Lower leg skin (tissue), 4 donors: Measurements from ENCODE around the gene LGI1. TPM values are rescaled to one million over a fixed set of nuclear protein-coding genes. Genes with fewer than 3 reads are reported as not detected.

Source experiments
- DNase-seq, 2 donors: peaks; one replicate each; pipeline ENCODE4 v3.0.0-alpha.2; 2019; ENCODE audit warnings: low spot score in 2 of 2
- H3K4me3 ChIP-seq: fragments of 200-600 bp; sonication (generic); 2 replicates; pipeline ENCODE4 v1.5.1; 2017; ENCODE audit warnings: mild to moderate bottlenecking, low read depth; ENCODE audit not compliant: poor library complexity, severe bottlenecking
- CTCF ChIP-seq, 3 donors: fragments of 450-650 bp; IDR thresholded peaks; one replicate each; pipeline ENCODE4 v1.5.1; 2016; ENCODE audit warnings: antibody characterized with exemption in 3 of 3, mild to moderate bottlenecking in 3 of 3, moderate library complexity in 2 of 3
- POLR2A ChIP-seq, 2 donors: fragments of 450-650 bp; IDR thresholded peaks; one replicate each; pipeline ENCODE4 v1.6.1; 2016 to 2017; ENCODE audit warnings: antibody characterized with exemption in 2 of 2, mild to moderate bottlenecking in 1 of 2, moderate library complexity in 1 of 2
- WGBS, 2 donors: methylation state at CpG; one replicate each; pipeline ENCODE4 v1.1.5; 2018; 5-methylcytosine and 5-hydroxymethylcytosine counted together
- intact Hi-C: fragments of 100-400 bp; cut with DNase I; formaldehyde crosslinking; loops from one replicate; pipeline ENCODE4 v1.15.0; 2023; ENCODE audit warnings: low total_unique reads
- total RNA-seq, 4 donors: library from RNA; depleted of rRNA; stranded (reverse); fragments of >200 nt; gene quantifications; one replicate each; pipeline ENCODE4 v1.1.0, GENCODE V29; 2016

Gene LGI1
- total RNA-seq, 4 donors from 2014 or later = 2.8 TPM; not detected in 3

GRCh38 chr10:93762979-93763391 lies 5.2 kb downstream of the LGI1 start:
- no peak overlapping the region for H3K4me3 ChIP-seq
- TF ChIP-seq CTCF (IDR thresholded peaks at IDR 0.05) (no peak), POLR2A (IDR thresholded peaks at IDR 0.05) (no peak)
- intact Hi-C loops = no loop called here
- WGBS, 2 donors = 47 to 52% methylated on average over 5 of the region's 5 CpGs
- no peak for DNase-seq

GRCh38 chr10:93766918-93767317 lies 9.2 kb downstream of the LGI1 start:
- intact Hi-C loops = no loop called here
- TF ChIP-seq POLR2A (IDR thresholded peaks at IDR 0.05) = no peak
- no peak for TF ChIP-seq CTCF (IDR thresholded peaks at IDR 0.05)
- 93 to 95% methylated on average over 2 of the region's 2 CpGs for WGBS, 2 donors

GRCh38 chr10:93767724-93768399 lies 10.1 kb downstream of the LGI1 start:
- no peak for DNase-seq
- no peak for TF ChIP-seq CTCF (IDR thresholded peaks at IDR 0.05)
- TF ChIP-seq POLR2A (IDR thresholded peaks at IDR 0.05) = no peak
- no peak overlapping the region for H3K4me3 ChIP-seq
- intact Hi-C loops = no loop called here
- 62% methylated on average over 5 of the region's 5 CpGs for WGBS, 2 donors

More at GRCh38 chr10:93766918-93767317, 9.2 kb downstream of the LGI1 start:
- no peak overlapping the region for H3K4me3 ChIP-seq
- no peak for DNase-seq

GRCh38 chr10:93768892-93769291 lies 11.2 kb downstream of the LGI1 start:
- TF ChIP-seq POLR2A (IDR thresholded peaks at IDR 0.05) (no peak), CTCF (IDR thresholded peaks at IDR 0.05) (no peak)
- DNase-seq = no peak
- intact Hi-C loops = no loop called here

GRCh38 chr10:93771354-93771753 lies 13.6 kb downstream of the LGI1 start:
- no peak for DNase-seq
- intact Hi-C loops = no loop called here
- no peak for TF ChIP-seq POLR2A (IDR thresholded peaks at IDR 0.05)
- no peak for TF ChIP-seq CTCF (IDR thresholded peaks at IDR 0.05)
- H3K4me3 ChIP-seq = no peak overlapping the region
- 70 to 73% methylated on average over 7 of the region's 7 CpGs for WGBS, 2 donors

More at GRCh38 chr10:93768892-93769291, 11.2 kb downstream of the LGI1 start:
- H3K4me3 ChIP-seq = no peak overlapping the region

- no peak for DNase-seq
- 69 to 72% methylated on average over 5 of the region's 5 CpGs for WGBS, 2 donors
- no peak for TF ChIP-seq CTCF (IDR thresholded peaks at IDR 0.05)
- TF ChIP-seq POLR2A (IDR thresholded peaks at IDR 0.05) = no peak
- intact Hi-C loops = no loop called here
- H3K4me3 ChIP-seq = no peak overlapping the region
Measured at GRCh38 chr10:93773120-93773519, 15.4 kb downstream of the LGI1 start.
